AG08395 (cell line): ENCODE data around the gene AXIN1.
"Not testable (repeated sequence)": the region's sequence is repeated elsewhere in the genome, so short reads cannot be mapped to it uniquely, and the experiment has no call there.

Experiments
- DNase-seq: peaks from one replicate; pipeline ENCODE4 v3.0.0; 2012; ENCODE audit warnings: mixed read lengths, low spot score

AXIN1 gene

GRCh38 chr16:353404-354290, 1.1 kb upstream of the AXIN1 start:
- DNase-seq: no peak

DNA sequence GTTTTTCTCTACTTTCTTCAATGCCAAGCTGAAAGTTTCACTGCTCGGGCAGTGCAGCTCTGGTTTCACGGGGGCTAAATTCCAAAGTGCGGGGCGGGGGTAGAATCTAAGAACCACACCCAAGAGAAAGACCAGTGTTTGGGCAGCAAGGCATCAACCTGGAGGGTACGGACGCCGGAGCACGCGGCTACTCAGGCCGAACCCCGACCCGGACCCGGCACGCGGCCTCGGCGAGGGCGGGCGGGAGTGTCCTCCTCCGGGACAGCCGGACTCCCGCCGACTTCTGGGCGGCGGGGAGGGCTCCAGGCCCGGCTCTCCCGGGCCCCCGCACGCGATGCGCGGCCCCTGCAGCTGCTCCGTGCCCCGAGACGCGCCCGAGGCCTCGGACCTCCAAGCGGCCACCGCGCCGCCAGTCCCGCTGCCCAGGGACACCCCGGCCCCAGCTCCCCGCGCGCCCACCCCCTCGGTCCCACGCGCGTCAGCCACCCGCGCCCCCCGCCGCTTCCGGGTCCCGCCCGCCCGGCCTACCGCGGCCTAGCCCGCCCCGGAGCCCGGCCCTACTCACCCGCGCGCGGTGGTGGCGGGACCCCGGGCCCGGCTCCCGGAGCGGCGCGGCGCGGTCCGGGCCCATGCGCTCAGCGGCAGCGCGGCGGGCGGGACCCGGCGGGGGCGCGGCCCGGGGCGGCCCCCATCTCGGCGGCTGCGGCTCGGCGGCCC, 561 bp downstream of the AXIN1 start:
- DNase-seq: peak; percentile 35

DNA sequence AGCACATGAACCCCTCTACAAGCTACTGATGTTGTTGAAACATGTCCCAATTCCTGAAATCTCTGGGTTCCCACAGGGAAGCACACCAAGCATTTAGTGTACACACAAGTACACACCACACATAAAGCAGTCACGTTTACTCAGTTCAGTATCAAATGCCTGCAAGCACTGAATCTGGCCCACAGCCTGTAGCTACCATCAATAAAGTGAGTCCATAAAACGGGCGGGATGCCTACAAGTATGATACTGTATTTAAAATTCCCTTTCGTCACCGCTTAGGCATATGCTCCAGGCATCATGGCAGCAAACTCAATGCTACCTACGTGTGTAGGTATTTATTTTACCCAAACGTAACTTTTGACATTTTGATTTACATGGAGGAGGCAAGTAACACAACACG, 2.3 kb downstream of the AXIN1 start:
- DNase-seq: no peak

- DNase-seq: no peak
Observed at GRCh38 chr16:349211-349610, 3.3 kb downstream of the AXIN1 start.

DNA sequence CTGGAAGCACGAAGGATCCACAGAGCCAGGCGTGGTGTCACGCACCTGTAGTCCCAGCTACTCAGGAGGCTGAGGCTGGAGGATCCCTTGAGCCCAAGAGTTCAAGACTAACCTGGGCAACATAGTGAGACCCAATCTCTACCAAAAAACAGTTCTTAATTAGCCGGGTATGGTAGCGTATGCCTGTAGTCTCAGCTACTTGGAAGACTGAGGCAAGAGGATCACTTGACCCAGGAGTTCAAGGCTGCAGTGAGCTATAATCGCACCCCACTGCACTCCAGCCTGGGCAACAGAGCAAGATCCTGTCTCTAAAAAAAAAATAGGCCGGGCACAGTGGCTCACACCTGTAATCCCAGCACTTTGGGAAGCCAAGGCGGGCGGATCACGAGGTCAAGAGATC, 4.0 kb downstream of the AXIN1 start:
- DNase-seq: not testable (repeated sequence)

- DNase-seq: no peak
Observed at GRCh38 chr16:347203-347602, 5.3 kb downstream of the AXIN1 start.

- DNase-seq: no peak
Observed at GRCh38 chr16:346587-346986, 5.9 kb downstream of the AXIN1 start.

GRCh38 chr16:345772-346171, 6.8 kb downstream of the AXIN1 start:
- no peak for DNase-seq

GRCh38 chr16:342455-343213, 9.9 kb downstream of the AXIN1 start:
- DNase-seq: no peak

GRCh38 chr16:341974-342336, 10.6 kb downstream of the AXIN1 start:
- not testable (repeated sequence) for DNase-seq

GRCh38 chr16:341095-341973, 11.2 kb downstream of the AXIN1 start:
- DNase-seq: not testable (repeated sequence)

DNA sequence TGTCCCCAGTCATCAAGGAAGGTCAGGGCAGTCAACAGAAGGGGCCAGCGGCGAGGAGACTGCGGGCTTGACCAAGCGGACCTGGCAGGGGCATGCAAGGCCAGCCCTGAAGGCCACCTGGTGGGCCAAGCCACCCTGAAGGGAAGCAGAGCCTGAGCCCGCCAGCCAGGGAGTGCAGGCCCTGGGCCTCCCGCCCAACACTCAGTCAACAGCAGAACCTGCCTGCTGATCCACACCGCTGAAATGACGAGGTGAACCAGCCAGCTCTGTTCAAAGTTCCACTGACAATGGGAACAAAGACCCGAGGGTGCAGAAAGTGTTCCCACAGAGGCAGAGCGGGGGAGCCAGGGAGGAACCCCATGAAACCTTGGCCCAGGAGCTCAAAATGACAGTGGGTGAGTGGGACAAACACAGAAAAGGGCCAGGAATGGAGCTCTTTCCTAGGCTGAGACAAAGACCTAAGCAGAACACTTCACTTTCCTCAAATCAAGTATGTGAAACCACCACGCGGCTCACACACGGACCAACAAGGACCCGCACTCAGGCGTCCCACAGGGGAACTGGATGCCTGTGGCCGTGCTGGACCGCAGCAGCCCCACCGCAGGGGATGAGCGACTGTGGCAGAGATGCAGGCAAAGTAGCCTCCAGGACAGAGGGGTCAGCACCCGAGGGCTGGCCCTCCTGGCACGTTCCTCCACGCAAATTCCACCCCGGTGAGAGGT, 12.0 kb downstream of the AXIN1 start:
- no peak for DNase-seq

- no peak for DNase-seq
Observed at GRCh38 chr16:339680-340079, 12.8 kb downstream of the AXIN1 start.

DNA sequence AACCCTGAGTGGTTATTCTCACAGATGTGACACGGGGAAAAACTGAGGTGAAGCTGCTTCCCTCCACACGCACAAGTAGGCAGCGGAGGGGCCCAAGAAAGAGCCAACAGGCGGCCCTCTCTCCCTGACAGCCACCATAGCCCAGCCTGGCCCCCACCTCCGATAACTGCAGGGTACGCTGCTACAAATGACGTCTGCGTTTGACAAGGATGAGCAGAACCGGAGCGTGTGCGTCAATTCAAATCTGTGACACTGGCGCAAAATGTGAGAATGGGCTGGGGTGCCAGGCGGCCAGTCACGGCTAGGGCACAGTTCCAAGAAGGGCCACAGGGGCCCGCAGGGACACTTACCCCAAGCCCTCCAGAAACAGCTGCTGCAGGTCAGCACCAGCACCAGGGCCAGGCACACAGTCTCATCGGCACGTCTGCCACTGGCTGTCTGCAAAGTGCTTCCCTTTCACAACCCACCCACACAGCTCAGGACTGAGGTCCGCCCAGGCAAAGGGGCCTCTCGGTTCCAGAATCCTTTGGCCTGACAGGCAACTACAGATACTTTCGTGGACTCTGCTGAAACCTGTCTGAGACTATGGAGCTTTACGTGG, 14.4 kb downstream of the AXIN1 start:
- DNase-seq: no peak

DNA sequence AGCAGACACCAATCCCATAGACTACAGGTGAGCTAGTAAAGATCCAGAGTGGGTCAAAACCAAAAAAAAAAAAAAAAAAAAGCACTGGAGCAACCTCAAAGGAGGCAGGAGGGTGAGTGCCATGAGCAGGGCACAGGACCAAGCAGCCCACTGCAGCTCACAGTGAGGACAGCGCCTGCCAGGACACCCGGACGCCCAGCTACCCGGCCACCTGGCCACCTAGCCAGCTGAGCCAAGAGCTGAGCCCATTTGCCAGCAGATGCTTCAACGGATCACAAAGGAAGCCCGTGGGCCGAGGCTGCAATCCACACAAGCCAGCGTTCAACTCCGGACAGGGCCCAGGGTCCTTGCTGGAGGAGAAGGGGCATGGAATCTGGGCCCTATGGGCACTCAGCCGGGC, 15.1 kb downstream of the AXIN1 start:
- no peak for DNase-seq

- no peak for DNase-seq
Observed at GRCh38 chr16:336269-336668, 16.3 kb downstream of the AXIN1 start.

DNA sequence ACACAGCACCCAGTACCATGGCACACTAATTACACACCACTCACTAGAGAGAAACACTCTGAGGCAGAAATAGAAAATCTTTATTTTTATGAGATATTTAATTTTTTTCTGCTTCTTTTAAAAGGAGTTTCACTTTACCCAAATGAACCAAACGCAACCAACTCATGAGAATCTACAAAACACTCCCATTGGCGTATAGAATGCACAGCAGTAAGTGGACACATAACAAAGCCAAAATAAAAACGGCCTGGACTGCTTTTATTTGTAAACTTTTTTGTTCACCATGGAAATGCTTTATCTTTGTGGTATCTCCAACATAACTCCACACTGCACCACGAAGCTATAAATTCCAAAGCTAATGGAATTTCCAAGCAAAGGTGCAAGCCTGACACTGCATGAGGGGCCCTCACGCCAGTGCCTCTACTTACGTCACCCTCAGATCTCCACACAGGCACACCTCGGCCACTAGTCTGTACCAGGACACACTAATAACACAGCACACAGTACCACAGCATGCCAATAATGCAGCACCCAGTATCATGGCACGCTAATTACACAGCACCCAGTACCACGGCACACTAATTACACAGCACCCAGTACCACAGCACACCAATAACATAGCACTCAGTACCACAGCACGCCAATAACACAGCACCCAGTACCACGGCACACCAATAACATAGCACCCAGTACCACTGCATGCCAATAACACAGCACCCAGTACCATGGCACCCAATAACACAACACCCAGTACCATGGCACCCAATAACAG, 17.5 kb downstream of the AXIN1 start:
- not testable (repeated sequence) for DNase-seq

DNA sequence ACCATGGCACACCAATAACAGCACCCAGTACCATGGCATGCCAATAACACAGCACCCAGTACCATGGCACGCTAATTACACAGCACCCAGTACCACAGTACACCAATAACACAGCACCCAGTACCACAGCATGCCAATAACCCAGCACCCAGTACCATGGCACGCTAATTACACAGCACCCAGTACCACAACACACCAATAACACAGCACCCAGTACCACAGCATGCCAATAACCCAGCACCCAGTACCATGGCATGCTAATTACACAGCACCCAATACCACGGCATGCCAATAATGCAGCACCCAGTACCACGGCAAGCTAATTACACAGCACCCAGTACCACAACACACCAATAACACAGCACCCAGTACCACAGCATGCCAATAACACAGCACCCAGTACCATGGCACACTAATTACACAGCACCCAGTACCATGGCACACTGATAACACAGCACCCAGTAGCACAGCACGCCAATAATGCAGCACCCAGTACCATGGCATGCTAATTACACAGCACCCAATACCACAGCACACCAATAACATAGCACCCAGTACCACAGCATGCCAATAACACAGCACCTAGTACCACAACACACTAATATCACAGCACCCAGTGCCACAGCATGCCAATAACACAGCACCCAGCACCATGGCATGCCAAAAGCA, 18.2 kb downstream of the AXIN1 start:
- not testable (repeated sequence) for DNase-seq

GRCh38 chr16:333406-334094, 19.0 kb downstream of the AXIN1 start:
- DNase-seq: no peak
